COLO668 (cell line): Measurements from ENCODE around the gene ATP5PB.
A peak's percentile ranks its signal among the peaks of the same experiment; 100 is the strongest.

Experiments
- DNase-seq: peaks from one replicate; lab custom pipeline; 2025; ENCODE audit not compliant: unreplicated experiment; lab: John Stamatoyannopoulos, UW

ATP5PB gene

GRCh38 chr1:111446546-111446945 is 2.7 kb upstream of the ATP5PB start:
- no peak for DNase-seq

GRCh38 chr1:111446967-111447892 is 2.0 kb upstream of the ATP5PB start:
- no peak for DNase-seq

- DNase-seq = peak; percentile 58
Observed at GRCh38 chr1:111448482-111448917, 764 bp upstream of the ATP5PB start.

- DNase-seq = no peak
Observed at GRCh38 chr1:111449703-111450017, 396 bp downstream of the ATP5PB start.

- DNase-seq = no peak
Observed at GRCh38 chr1:111450185-111450584, 921 bp downstream of the ATP5PB start.

GRCh38 chr1:111452581-111452980 is 3.3 kb downstream of the ATP5PB start:
- DNase-seq = no peak

GRCh38 chr1:111453706-111454105 is 4.4 kb downstream of the ATP5PB start:
- DNase-seq = no peak

- no peak for DNase-seq
Observed at GRCh38 chr1:111454859-111455641, 5.8 kb downstream of the ATP5PB start.

GRCh38 chr1:111455642-111456031 is 6.4 kb downstream of the ATP5PB start:
- DNase-seq = no peak

GRCh38 chr1:111461765-111462164 is 12.5 kb downstream of the ATP5PB start:
- no peak for DNase-seq

- no peak for DNase-seq
Observed at GRCh38 chr1:111462370-111463028, 13.2 kb downstream of the ATP5PB start.

GRCh38 chr1:111463029-111463683 is 13.9 kb downstream of the ATP5PB start:
- DNase-seq = no peak

- no peak for DNase-seq
Observed at GRCh38 chr1:111465754-111466153, 16.5 kb downstream of the ATP5PB start.

- DNase-seq = no peak
Observed at GRCh38 chr1:111466480-111466879, 17.2 kb downstream of the ATP5PB start.

GRCh38 chr1:111467865-111468716 is 18.8 kb downstream of the ATP5PB start:
- DNase-seq = no peak

- no peak for DNase-seq
Observed at GRCh38 chr1:111468717-111469100, 19.4 kb downstream of the ATP5PB start.

GRCh38 chr1:111469539-111469938 is 20.3 kb downstream of the ATP5PB start:
- no peak for DNase-seq

- DNase-seq = no peak
Observed at GRCh38 chr1:111470596-111470995, 21.3 kb downstream of the ATP5PB start.

GRCh38 chr1:111471012-111471411 is 21.7 kb downstream of the ATP5PB start:
- DNase-seq = no peak

- DNase-seq = no peak
Observed at GRCh38 chr1:111471538-111471937, 22.3 kb downstream of the ATP5PB start.
